ENCODE data around the gene PLCXD1.
"Not testable (repeated sequence)": the region's sequence is repeated elsewhere in the genome, so short reads cannot be mapped to it uniquely, and the experiment has no call there.

DNA sequence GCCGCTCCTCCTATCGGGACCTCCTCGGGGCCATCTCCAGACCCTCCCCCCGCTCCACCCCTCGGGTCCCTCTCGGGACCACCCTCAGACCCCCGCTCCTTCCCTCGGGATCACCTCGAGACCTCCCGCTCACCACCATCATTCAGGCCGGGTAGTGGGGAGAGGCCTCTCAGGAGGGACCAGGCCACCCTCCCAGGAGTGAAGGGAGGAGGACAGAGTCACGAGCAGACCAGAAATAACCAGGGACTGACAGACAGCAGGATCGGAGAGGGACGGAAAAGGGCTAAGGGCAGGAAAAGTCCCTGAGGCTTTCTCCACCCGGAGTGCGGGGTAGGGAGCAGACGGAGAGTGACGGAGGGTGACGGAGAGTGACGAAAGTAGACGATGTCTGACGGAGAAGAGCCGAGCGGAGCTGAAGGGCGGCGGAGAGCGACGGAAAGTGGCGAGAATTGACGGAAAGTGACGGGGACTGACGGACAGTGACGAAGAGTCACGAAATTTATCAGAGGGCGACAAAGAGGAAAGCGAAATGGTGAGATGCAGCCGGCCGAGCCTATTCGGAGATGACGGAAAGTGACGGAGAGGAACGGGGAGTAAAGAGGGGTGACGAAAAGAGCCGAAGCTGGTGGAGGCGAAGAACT, 49.4 kb upstream of the PLCXD1 start:
- not testable (repeated sequence) for TF ChIP-seq POLR2AphosphoS5 (IDR thresholded peaks at IDR 0.05)
- TF ChIP-seq, protein P1, sequence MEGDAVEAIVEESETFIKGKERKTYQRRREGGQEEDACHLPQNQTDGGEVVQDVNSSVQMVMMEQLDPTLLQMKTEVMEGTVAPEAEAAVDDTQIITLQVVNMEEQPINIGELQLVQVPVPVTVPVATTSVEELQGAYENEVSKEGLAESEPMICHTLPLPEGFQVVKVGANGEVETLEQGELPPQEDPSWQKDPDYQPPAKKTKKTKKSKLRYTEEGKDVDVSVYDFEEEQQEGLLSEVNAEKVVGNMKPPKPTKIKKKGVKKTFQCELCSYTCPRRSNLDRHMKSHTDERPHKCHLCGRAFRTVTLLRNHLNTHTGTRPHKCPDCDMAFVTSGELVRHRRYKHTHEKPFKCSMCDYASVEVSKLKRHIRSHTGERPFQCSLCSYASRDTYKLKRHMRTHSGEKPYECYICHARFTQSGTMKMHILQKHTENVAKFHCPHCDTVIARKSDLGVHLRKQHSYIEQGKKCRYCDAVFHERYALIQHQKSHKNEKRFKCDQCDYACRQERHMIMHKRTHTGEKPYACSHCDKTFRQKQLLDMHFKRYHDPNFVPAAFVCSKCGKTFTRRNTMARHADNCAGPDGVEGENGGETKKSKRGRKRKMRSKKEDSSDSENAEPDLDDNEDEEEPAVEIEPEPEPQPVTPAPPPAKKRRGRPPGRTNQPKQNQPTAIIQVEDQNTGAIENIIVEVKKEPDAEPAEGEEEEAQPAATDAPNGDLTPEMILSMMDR (IDR thresholded peaks at IDR 0.05) = not testable (repeated sequence)
